ENCODE data around the gene GMIP. TPM values are rescaled to one million over a fixed set of nuclear protein-coding genes. Genes with fewer than 3 reads are reported as not detected.
A peak's percentile ranks its signal among the peaks of the same experiment; 100 is the strongest.

Gene GMIP
- total RNA-seq, 2 experiments from 2014 or later: 38.7 to 40.6 TPM

- H3K36me3 Mint-ChIP-seq (ENCODE audit: low read depth): peaks cover 16% of the 10 kb centered on the region
- intact Hi-C loops (cut with micrococcal nuclease): loop anchor here (5.0 kb wide), 1 partner anchor 127 kb away; the partner anchor contains the start of genes NDUFA13 and TSSK6
- H3K27ac Mint-ChIP-seq: peak overlapping the region; percentile 98
- H3K9me3 Mint-ChIP-seq: no peaks in the 10 kb centered on the region
- H3K4me1 Mint-ChIP-seq (ENCODE audit: low read depth): peaks cover 12% of the 10 kb centered on the region
- peak overlapping the region; percentile 92 for H3K4me3 Mint-ChIP-seq
- H3K27me3 Mint-ChIP-seq (ENCODE audit: low read depth): no peaks in the 10 kb centered on the region
- DNase-seq: no peak
- CTCF ChIA-PET: interaction anchor here (0.7 to 3.7 kb wide), 18 partner anchors 9 to 402 kb away, joined by 3 to 46 read pairs (median 4); partner anchors contain the start of gene YJEFN3
Measured at GRCh38 chr19:19644054-19644388, 564 bp upstream of the GMIP start.

- Mint-ChIP-seq H3K27ac (peak overlapping the region; percentile 98), H3K4me3 (peak overlapping the region; percentile 92), H3K36me3 (ENCODE audit: low read depth) (peaks cover 14% of the 10 kb centered on the region), H3K9me3 (no peaks in the 10 kb centered on the region), H3K27me3 (ENCODE audit: low read depth) (no peaks in the 10 kb centered on the region), H3K4me1 (ENCODE audit: low read depth) (peaks cover 12% of the 10 kb centered on the region)
- peak; percentile 60 for DNase-seq
- CTCF ChIA-PET: interaction anchor here (0.7 to 1.5 kb wide), 2 partner anchors 81 to 110 kb away, joined by 3 to 4 read pairs; no protein-coding TSS in a partner anchor
- intact Hi-C loops (cut with micrococcal nuclease): loop anchor here (1.0 to 5.0 kb wide), 9 partner anchors 14 to 496 kb away; partner anchors contain the start of genes ATP13A1, LPAR2, NDUFA13 and TSSK6
Measured at GRCh38 chr19:19642506-19643157, 825 bp downstream of the GMIP start.

GRCh38 chr19:19637523-19638251, 5.8 kb downstream of the GMIP start:
- H3K27ac Mint-ChIP-seq: no peak overlapping the region
- H3K36me3 Mint-ChIP-seq (ENCODE audit: low read depth): peaks cover 31% of the 10 kb centered on the region
- CTCF ChIA-PET: interaction anchor here (0.7 kb wide), 1 partner anchor 47 kb away, joined by 3 read pairs; no protein-coding TSS in a partner anchor
- H3K4me1 Mint-ChIP-seq (ENCODE audit: low read depth): peaks cover 9% of the 10 kb centered on the region
- H3K27me3 Mint-ChIP-seq (ENCODE audit: low read depth): no peaks in the 10 kb centered on the region
- intact Hi-C loops (cut with micrococcal nuclease): no loop called here
- no peak overlapping the region for H3K4me3 Mint-ChIP-seq
- H3K9me3 Mint-ChIP-seq: no peaks in the 10 kb centered on the region
- no peak for DNase-seq

DNA sequence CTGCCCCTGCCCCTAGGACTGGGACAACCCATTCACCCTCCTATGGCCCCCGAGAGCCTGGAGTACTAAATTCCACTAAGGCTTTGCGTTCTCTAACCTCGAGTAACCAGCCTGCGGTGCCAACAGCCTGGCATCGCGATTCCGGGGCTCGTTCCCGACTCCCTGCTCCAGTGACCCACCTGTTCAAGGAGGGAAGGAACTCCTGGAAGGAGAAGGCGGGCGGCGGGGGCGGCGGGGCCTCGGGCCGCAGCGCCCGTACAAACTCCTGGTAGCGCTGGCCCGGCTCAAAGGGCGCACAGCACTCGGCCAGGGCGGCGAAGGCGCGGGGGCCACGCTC, 6.3 kb downstream of the GMIP start:
- H3K9me3 Mint-ChIP-seq: no peaks in the 10 kb centered on the region
- H3K27me3 Mint-ChIP-seq (ENCODE audit: low read depth): no peaks in the 10 kb centered on the region
- no peak for DNase-seq
- intact Hi-C loops (cut with micrococcal nuclease): no loop called here
- peaks cover 5% of the 10 kb centered on the region for H3K4me1 Mint-ChIP-seq (ENCODE audit: low read depth)
- H3K36me3 Mint-ChIP-seq (ENCODE audit: low read depth): peaks cover 29% of the 10 kb centered on the region
- CTCF ChIA-PET: interaction anchor here (0.7 kb wide), 1 partner anchor 46 kb away, joined by 3 read pairs; no protein-coding TSS in a partner anchor
- H3K27ac Mint-ChIP-seq: no peak overlapping the region
- H3K4me3 Mint-ChIP-seq: no peak overlapping the region

- no peaks in the 10 kb centered on the region for H3K27me3 Mint-ChIP-seq (ENCODE audit: low read depth)
- H3K36me3 Mint-ChIP-seq (ENCODE audit: low read depth): peaks cover 26% of the 10 kb centered on the region
- CTCF ChIA-PET: interaction anchor here (0.7 kb wide), 1 partner anchor 82 kb away, joined by 3 read pairs; no protein-coding TSS in a partner anchor
- no peak overlapping the region for H3K27ac Mint-ChIP-seq
- intact Hi-C loops (cut with micrococcal nuclease): no loop called here
- peaks cover 2% of the 10 kb centered on the region for H3K4me1 Mint-ChIP-seq (ENCODE audit: low read depth)
- H3K4me3 Mint-ChIP-seq: no peak overlapping the region
- DNase-seq: no peak
- no peaks in the 10 kb centered on the region for H3K9me3 Mint-ChIP-seq
Measured at GRCh38 chr19:19636573-19637185, 6.8 kb downstream of the GMIP start.

- no peak overlapping the region for H3K4me3 Mint-ChIP-seq
- DNase-seq: no peak
- H3K36me3 Mint-ChIP-seq (ENCODE audit: low read depth): peaks cover 33% of the 10 kb centered on the region
- peaks cover 2% of the 10 kb centered on the region for H3K4me1 Mint-ChIP-seq (ENCODE audit: low read depth)
- intact Hi-C loops (cut with micrococcal nuclease): no loop called here
- CTCF ChIA-PET: interaction anchor here (0.7 to 1.3 kb wide), 2 partner anchors 104 to 129 kb away, joined by 4 to 5 read pairs; no protein-coding TSS in a partner anchor
- peak overlapping the region; percentile 20 for H3K27ac Mint-ChIP-seq
- no peaks in the 10 kb centered on the region for H3K9me3 Mint-ChIP-seq
- no peaks in the 10 kb centered on the region for H3K27me3 Mint-ChIP-seq (ENCODE audit: low read depth)
Measured at GRCh38 chr19:19635313-19635702, 8.1 kb downstream of the GMIP start.

DNA sequence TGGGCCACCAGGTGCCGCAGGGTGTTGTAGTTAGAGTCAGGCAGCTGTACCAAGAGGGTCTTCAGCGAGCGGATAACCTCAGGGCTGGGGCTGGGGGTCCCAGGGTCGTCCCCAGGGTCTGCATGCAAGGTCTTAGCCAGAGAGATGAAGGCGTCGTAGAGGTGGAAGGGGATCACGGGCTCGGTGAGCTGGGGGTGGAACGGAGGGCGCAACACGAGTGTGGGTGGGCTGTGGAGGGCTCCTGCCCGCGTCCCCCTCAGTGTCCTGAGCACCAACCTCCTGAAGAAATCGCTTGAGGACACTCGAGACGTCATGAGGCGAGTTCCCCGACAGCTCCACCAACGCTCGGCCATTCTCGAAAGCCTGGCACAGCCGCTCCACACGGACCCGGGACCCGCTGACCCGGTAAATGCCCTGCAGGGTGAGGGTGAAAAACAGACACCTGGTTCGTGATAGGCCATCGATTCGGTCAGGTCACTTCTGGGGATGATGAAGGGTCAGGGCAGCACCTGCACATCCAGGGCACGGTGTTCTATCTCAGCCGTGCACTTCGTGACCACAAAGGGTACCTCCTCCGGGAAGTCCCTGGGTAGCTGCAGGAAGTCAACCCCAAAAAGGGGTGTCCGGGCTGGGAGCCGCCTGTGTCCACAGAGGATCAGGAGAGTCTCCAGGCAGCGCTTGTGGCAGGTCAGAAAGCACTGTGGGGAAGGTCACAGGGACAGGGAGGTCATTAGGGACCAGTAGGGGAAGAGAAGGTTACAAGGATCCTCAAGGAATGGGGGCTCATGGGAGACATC, 8.7 kb downstream of the GMIP start:
- CTCF ChIA-PET: interaction anchor here (1.1 to 1.3 kb wide), 2 partner anchors 9 to 103 kb away, joined by 4 to 5 read pairs; partner anchors contain the start of gene GMIP
- DNase-seq: no peak
- peaks cover 2% of the 10 kb centered on the region for H3K4me1 Mint-ChIP-seq (ENCODE audit: low read depth)
- intact Hi-C loops (cut with micrococcal nuclease): no loop called here
- H3K9me3 Mint-ChIP-seq: no peaks in the 10 kb centered on the region
- peaks cover 33% of the 10 kb centered on the region for H3K36me3 Mint-ChIP-seq (ENCODE audit: low read depth)
- H3K27me3 Mint-ChIP-seq (ENCODE audit: low read depth): no peaks in the 10 kb centered on the region
- H3K4me3 Mint-ChIP-seq: no peak overlapping the region
- no peak overlapping the region for H3K27ac Mint-ChIP-seq

- H3K4me1 Mint-ChIP-seq (ENCODE audit: low read depth): peaks cover 2% of the 10 kb centered on the region
- no peaks in the 10 kb centered on the region for H3K9me3 Mint-ChIP-seq
- intact Hi-C loops (cut with micrococcal nuclease): no loop called here
- peak overlapping the region; percentile 53 for H3K27ac Mint-ChIP-seq
- no peaks in the 10 kb centered on the region for H3K27me3 Mint-ChIP-seq (ENCODE audit: low read depth)
- no peak for DNase-seq
- H3K36me3 Mint-ChIP-seq (ENCODE audit: low read depth): peaks cover 33% of the 10 kb centered on the region
- H3K4me3 Mint-ChIP-seq: no peak overlapping the region
- CTCF ChIA-PET: interaction anchor here (1.1 kb wide), 1 partner anchor 10 kb away, joined by 4 read pairs; the partner anchor contains the start of gene GMIP
Measured at GRCh38 chr19:19633711-19634515, 9.5 kb downstream of the GMIP start.

- Mint-ChIP-seq H3K9me3 (no peaks in the 10 kb centered on the region), H3K27ac (no peak overlapping the region), H3K27me3 (ENCODE audit: low read depth) (no peaks in the 10 kb centered on the region), H3K4me1 (ENCODE audit: low read depth) (peaks cover 5% of the 10 kb centered on the region), H3K4me3 (no peak overlapping the region), H3K36me3 (ENCODE audit: low read depth) (peaks cover 33% of the 10 kb centered on the region)
- CTCF ChIA-PET: interaction anchor here (0.6 kb wide), 1 partner anchor 507 kb away, joined by 3 read pairs; no protein-coding TSS in a partner anchor
- DNase-seq: no peak
- intact Hi-C loops (cut with micrococcal nuclease): no loop called here
Measured at GRCh38 chr19:19632661-19633060, 10.8 kb downstream of the GMIP start.

DNA sequence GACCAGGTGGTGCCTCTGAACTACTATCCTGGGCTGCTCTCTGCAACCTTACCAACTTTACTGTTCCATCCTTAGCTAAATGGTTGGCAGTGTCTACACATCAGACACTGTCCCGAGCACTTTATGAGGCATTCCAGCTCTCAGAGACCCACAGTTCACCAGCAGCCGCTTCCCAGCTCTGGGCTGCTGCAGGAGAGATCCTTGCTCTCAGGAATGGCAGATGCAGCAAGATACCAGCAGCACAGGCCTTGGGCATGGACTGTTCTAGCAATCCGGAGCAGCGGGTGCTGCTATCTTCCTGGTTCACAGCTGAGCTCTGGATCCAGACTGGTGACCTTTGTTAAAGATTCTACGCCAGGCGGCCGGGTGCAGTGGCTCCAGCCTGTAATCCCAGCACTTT, 12.1 kb downstream of the GMIP start:
- Mint-ChIP-seq H3K9me3 (no peaks in the 10 kb centered on the region), H3K36me3 (ENCODE audit: low read depth) (peaks cover 36% of the 10 kb centered on the region), H3K4me1 (ENCODE audit: low read depth) (peaks cover 18% of the 10 kb centered on the region), H3K27me3 (ENCODE audit: low read depth) (no peaks in the 10 kb centered on the region), H3K4me3 (no peak overlapping the region), H3K27ac (peak overlapping the region; percentile 24)
- intact Hi-C loops (cut with micrococcal nuclease): no loop called here
- no peak for DNase-seq
- CTCF ChIA-PET: no interaction called here

DNA sequence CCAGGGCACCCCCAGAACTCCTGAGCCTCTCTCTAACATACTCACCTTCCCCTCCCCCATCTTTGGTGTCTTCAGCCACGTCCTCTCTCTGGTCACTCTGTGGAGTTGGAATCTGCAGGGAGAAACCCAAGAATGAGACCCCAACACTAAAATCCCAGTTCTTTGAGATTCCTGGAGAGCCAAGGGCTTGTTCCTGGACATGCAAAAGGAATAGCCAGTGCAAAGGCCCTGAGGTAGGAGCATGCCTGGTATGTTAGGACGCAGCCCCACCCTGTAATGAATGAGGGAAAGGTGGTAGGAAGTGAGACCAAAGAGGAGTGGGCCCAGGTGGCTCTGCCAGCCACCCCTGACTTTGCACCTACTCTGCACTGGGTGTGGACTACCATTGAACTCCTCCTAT, 13.0 kb downstream of the GMIP start:
- Mint-ChIP-seq H3K9me3 (no peaks in the 10 kb centered on the region), H3K4me1 (ENCODE audit: low read depth) (peaks cover 24% of the 10 kb centered on the region), H3K27me3 (ENCODE audit: low read depth) (no peaks in the 10 kb centered on the region), H3K4me3 (no peak overlapping the region), H3K27ac (no peak overlapping the region), H3K36me3 (ENCODE audit: low read depth) (peaks cover 38% of the 10 kb centered on the region)
- intact Hi-C loops (cut with micrococcal nuclease): no loop called here
- no peak for DNase-seq
- CTCF ChIA-PET: no interaction called here
